Subcutaneous adipose tissue (tissue), 4 donors: Measurements from ENCODE around the gene SSH3. TPM values are rescaled to one million over a fixed set of nuclear protein-coding genes. Genes with fewer than 3 reads are reported as not detected.

Experiments
- CTCF ChIP-seq: fragments of 450-650 bp; IDR thresholded peaks from one replicate; pipeline ENCODE4 v1.5.1; 2016; ENCODE audit warnings: low read depth, mild to moderate bottlenecking, control low read depth, antibody characterized with exemption, moderate library complexity
- total RNA-seq, 4 donors: library from RNA; depleted of rRNA; stranded (reverse); fragments of >200 nt; gene quantifications; one replicate each; pipeline ENCODE4 v1.1.0, GENCODE V29; 2016

The SSH3 gene
- total RNA-seq, 4 donors from 2014 or later = 11.9 to 43.2 (median 37.2) TPM

DNA sequence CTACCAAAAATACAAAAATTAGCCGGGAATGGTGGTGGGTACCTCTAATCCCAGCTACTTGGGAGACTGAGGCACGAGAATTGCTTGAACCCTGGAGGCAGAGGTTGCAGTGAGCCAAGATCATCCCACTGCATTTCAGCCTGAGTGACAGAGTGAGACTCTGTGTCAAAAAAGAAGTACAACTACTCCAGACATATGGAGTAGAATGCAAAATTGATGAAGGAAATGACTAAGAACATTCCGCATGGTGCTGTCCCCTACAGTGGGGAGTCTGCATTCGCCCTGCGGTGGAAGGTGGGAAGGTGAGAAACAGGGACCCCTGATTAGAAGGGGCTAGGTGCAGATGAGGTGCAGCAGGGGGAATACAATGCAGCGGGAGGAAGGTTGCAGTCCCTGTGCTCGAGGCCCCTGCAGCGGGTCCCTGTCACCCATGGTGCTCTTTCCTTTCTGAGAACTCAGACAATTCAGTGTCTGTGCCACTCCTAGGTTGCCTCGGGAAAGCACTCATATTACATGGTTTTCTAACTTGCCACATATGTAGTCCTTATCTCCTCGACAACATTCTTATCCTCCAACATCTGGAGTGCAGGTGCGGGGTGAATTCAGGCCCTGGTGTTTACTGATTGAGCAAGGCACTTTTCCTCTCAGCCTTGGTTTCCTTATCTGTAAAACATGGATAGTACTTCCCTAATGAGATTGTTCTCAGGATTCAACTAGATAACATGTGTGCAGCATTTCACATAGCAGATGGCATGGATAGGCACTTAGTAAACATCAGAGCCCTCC, 44.8 kb downstream of the SSH3 start:
- no peak for TF ChIP-seq CTCF

- TF ChIP-seq CTCF = no peak
Observed at GRCh38 chr11:67349036-67349435, 45.7 kb downstream of the SSH3 start.

GRCh38 chr11:67349457-67349856, 46.1 kb downstream of the SSH3 start:
- no peak for TF ChIP-seq CTCF

- TF ChIP-seq CTCF = no peak
Observed at GRCh38 chr11:67349928-67350465, 46.7 kb downstream of the SSH3 start.

DNA sequence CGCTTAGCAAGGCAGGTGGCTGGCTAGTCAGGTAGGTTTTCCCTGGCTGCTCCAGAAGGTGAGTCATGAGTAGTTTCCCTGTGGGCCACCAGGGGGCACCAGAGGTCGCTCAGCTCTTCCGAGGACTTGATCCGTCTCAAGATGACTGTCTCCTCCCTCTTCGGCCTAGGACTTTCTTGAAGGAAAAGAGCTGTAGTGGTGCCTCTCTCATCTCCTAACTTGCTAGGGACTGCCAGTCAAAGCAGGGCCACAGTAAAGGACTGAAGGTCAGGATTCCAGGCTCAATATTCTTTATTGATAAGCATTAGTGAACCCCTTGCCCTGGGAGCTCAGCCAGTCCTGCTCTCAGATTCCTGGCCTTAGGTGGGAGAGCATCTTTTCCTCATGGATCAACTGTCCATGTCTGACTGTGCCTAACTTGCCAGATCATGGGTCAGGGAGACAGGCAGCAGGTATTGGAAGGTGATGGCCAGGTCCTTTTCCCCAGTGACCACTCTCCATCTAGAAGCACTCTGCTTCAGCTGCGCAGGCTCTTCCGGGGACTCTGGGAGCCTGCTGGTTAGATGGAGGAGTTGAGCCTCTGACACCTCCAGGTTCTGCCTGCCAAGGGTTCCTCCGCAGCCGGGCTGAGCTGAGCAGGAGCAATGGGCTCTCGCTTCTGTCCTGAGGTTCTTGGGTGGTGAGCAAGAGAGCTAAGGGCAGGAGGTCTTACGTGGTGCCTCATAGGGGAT, 48.1 kb downstream of the SSH3 start:
- TF ChIP-seq CTCF = no peak

- no peak for TF ChIP-seq CTCF
Observed at GRCh38 chr11:67352546-67353316, 49.4 kb downstream of the SSH3 start.
